Measurements from ENCODE around the gene STK32C.

- TF ChIP-seq, protein P1, sequence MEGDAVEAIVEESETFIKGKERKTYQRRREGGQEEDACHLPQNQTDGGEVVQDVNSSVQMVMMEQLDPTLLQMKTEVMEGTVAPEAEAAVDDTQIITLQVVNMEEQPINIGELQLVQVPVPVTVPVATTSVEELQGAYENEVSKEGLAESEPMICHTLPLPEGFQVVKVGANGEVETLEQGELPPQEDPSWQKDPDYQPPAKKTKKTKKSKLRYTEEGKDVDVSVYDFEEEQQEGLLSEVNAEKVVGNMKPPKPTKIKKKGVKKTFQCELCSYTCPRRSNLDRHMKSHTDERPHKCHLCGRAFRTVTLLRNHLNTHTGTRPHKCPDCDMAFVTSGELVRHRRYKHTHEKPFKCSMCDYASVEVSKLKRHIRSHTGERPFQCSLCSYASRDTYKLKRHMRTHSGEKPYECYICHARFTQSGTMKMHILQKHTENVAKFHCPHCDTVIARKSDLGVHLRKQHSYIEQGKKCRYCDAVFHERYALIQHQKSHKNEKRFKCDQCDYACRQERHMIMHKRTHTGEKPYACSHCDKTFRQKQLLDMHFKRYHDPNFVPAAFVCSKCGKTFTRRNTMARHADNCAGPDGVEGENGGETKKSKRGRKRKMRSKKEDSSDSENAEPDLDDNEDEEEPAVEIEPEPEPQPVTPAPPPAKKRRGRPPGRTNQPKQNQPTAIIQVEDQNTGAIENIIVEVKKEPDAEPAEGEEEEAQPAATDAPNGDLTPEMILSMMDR (IDR thresholded peaks at IDR 0.05): no peak
- no peak for TF ChIP-seq EZH2 (IDR thresholded peaks at IDR 0.05; ENCODE audit: borderline replicate concordance, insufficient read depth, low read depth, low read length, poor library complexity, severe bottlenecking)
Measured at GRCh38 chr10:132329565-132330485, 22.1 kb upstream of the STK32C start.

All from B cell (primary cell).